AG09309 (cell line): Measurements from ENCODE around the gene PTPN2.

Experiments used
- DNase-seq: peaks from one replicate; pipeline ENCODE4 v3.0.0-alpha.2; 2010; ENCODE audit warnings: low read depth
- H3K4me3 ChIP-seq: 2 replicates; pipeline ENCODE4 v1.5.1; 2011; ENCODE audit warnings: mild to moderate bottlenecking, low read depth, low read length, moderate library complexity; ENCODE audit not compliant: control insufficient read depth
- TF ChIP-seq, protein P1 (sequence below): IDR thresholded peaks from 2 replicates; pipeline ENCODE4 v1.5.1; 2011; ENCODE audit warnings: mild to moderate bottlenecking, low read depth, low read length, inconsistent platforms; ENCODE audit not compliant: insufficient read depth, control insufficient read depth; ENCODE audit errors: missing control alignments

Gene PTPN2

DNA sequence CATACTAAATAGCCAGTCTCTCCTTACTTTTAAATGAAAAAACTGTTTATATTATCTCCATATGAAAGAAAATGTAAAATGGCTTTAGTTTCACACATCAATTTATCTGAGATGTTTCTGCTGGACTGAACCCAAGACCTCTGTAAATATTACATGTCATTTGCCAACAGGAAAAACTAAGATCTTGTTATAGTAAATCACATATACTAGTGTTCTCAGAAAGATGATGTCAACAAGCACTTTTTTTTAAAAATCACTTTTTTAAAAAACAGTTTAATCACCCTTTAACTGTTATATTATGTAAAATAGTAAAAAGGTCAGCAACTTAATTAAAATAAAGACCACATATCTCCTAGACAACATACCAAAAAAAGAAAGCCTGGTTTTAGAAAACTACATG is 46.3 kb downstream of the PTPN2 start:
- no peak for DNase-seq
- H3K4me3 ChIP-seq, result no peak overlapping the region
- TF ChIP-seq, protein P1, sequence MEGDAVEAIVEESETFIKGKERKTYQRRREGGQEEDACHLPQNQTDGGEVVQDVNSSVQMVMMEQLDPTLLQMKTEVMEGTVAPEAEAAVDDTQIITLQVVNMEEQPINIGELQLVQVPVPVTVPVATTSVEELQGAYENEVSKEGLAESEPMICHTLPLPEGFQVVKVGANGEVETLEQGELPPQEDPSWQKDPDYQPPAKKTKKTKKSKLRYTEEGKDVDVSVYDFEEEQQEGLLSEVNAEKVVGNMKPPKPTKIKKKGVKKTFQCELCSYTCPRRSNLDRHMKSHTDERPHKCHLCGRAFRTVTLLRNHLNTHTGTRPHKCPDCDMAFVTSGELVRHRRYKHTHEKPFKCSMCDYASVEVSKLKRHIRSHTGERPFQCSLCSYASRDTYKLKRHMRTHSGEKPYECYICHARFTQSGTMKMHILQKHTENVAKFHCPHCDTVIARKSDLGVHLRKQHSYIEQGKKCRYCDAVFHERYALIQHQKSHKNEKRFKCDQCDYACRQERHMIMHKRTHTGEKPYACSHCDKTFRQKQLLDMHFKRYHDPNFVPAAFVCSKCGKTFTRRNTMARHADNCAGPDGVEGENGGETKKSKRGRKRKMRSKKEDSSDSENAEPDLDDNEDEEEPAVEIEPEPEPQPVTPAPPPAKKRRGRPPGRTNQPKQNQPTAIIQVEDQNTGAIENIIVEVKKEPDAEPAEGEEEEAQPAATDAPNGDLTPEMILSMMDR, result no peak

DNA sequence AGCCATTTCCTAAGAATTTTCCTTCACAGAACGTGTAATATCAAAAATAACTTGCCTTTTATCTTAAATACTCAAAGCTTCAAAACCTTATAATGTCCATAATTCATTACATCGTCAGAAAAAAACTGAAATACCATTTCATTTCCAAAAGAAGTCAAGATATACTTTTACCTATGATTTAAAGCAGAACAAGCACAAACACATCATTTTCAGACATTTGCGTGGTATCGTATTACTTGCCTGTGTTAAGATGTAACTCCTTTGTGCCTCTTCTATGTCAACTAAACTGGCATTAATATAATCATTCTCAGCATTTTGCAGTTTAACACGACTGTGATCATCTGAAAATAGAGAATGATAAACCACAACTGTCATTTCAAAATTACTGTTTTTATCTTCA is 47.5 kb downstream of the PTPN2 start:
- no peak overlapping the region for H3K4me3 ChIP-seq
- no peak for DNase-seq
- TF ChIP-seq, protein P1, result no peak

DNA sequence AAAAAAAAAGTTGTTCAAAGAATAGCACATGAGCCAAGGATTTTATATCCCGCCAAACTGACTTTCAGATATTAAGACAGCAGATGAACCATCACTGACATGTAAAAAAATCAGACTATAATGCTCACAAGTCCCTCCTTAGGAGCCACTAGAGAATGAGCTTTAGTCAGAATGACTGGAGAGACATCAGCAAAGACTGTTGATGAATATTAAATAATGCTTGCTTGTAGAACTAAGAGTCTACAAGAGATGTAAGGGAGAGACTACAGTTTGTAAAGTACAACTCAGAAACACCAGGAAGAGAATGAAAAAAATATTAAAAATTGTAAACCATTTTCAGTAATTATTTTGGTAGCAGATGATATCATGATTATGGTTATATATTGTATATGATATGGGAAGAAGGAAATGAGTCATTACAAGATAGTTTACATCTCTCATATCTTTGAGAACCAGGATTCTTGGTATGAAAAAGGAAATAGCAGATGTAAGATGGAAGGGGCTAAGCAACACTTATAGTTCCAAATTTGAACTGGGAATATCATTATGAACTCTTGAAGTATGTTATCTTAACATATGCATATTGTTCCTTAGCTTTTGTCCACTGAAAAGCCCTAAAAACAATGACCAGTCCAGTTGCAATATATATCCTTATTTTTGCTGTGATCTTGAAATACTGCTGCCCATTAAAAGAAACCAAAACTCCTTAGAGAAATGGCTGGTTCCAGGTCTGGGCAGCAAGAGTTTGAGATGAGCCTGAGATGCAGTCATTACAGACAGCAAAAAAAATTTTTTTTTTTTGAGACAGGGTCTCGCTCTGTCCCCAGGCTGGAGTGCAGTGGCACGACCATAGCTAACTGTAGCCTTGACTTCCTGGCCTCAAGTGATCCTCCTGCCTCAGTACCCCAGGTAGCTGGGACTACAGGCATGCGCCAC is 55.7 kb downstream of the PTPN2 start:
- TF ChIP-seq, protein P1, result no peak
- H3K4me3 ChIP-seq, result no peak overlapping the region
- DNase-seq, result no peak

DNA sequence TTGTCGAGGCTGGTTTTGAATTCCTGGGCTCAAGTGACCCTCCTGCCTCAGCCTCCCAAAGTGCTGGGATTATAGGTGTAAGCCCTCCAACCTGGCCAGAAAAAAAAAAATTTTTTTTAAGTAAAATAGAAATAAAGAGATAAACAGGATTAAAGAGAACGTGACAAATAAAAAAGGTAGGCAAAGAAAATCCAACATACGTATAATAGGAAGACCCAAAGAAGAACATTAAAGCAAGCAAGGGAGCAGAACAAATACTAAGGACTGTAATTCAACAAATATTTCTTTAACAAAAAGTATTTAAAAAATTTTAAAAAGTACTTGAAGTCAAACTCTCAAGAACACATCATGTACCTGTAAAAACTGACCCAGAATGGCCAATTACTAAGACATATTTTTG is 56.4 kb downstream of the PTPN2 start:
- H3K4me3 ChIP-seq, result no peak overlapping the region
- TF ChIP-seq, protein P1, result no peak
- no peak for DNase-seq

DNA sequence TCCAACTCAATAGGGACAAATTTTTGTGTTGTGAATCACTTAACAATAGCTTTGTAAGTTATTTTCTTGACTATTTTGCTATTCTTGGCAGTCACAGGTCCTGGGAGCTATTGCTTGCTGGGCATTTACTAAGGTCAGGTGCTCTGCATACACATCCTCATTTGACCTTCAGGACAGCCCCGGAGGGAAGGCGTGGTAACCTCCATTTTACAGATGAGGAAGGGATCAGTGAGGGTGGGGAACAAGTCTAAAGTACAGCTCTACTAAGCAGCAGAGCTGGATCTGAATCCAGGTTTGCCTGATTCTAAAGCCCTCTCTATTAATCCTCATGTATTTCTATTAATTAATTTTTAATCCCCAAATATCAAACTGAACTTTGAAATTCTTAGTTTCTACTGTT is 58.8 kb downstream of the PTPN2 start:
- TF ChIP-seq, protein P1, result no peak
- DNase-seq, result no peak
- no peak overlapping the region for H3K4me3 ChIP-seq

DNA sequence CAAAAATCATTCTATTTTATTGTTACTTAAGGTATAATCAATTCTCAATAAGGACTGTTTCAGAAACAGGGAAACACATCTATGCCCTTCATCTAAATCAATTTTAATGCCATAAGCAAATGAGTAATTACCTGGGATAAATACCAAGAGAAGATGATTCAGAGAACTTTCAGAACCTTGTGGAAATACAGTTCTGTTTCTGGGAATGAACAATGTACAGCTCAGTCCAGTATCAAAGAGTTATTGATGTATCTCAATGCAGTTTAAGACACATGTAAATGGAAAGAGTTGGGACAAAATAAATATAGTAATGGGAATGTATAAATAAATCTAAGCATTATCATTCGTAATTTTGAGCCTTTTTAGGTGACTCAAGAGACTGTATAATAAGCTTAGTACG is 60.1 kb downstream of the PTPN2 start:
- no peak overlapping the region for H3K4me3 ChIP-seq
- DNase-seq, result no peak
- TF ChIP-seq, protein P1, result no peak
